GM21423 (cell line): Measurements from ENCODE around the gene HACD2.
"Not testable (repeated sequence)": the region's sequence is repeated elsewhere in the genome, so short reads cannot be mapped to it uniquely, and the experiment has no call there.

Source experiments
- ATAC-seq: cut with Tn5 transposase; IDR thresholded peaks from one replicate; pipeline ENCODE4 v1.9.1; 2021; ENCODE audit warnings: mild to moderate bottlenecking, moderate library complexity; ENCODE audit not compliant: unreplicated experiment

The HACD2 gene

DNA sequence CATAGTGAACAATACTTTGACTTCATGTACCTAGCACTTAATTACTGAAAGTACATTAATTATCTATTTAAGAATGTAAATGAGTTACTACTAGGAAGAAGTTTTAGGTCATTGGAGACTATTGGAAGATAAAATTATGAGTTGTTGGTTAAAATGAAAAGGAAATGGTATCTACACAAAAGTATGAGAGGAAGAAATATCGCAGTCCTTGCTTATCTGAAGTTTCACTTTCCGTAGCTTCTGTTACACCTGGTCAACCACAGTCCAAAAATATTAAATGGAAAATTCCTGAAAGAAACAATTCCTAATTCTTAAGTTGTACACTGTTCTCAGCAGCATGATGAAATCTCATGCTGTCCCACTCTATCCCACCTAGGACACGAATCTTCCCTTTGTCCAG, 57.8 kb downstream of the HACD2 start:
- ATAC-seq = no peak

DNA sequence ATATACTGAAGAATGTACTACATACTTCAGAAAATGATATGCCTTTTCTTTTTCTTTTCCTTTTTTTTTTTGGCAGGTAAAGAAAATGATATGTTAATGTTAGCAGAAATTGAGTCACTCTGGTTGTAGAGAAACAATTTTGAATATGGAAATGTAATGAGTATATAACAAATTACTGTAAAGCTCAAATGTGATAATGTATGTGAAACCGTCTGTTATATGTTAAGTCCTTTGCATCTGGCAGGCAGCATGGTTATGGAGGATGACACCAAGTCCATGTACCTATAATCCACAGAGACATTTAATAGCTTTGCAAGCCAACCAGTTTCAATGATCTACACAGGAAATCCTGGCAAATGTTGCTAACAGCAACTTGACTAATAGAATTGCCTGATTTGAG, 58.4 kb downstream of the HACD2 start:
- no peak for ATAC-seq

DNA sequence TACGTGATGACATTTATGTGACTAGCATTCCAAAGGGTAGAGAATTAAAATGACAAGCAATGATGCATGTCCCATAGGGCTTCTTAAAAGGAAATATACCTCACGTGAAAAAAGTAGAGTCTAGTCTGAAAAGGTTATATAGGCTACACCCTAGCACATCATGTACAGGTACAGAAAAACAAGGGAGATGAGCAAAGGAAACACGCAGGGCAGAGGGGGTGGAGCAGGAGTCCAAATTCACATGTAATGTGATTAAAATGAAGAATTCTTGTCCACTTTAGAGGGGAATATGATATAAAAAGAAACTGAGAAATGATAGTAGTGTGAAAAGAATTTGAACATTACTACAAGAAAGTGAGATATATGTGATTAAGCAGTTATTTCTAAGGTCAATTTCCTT, 59.4 kb downstream of the HACD2 start:
- ATAC-seq = no peak

DNA sequence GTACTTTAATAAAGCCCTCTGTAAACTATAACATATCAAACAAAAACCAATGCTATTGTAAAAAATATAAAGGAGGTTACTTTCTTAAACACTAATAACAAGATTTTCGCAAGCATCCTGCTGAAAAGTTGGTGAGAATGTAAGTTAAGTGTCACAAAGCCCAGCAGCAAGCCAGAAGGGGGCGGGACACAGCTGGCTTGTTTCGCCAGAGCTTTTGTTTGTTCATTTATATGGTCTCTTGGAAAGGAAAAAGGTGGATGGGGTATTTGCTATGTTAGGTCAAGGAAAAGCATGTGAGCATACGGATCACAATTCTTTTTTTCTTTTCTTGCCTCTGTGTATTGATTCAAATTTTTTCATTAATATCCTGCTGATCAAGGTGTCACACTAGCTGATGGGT, 59.9 kb downstream of the HACD2 start:
- no peak for ATAC-seq

- no peak for ATAC-seq
Measured at GRCh38 chr3:123523023-123523412, 61.8 kb downstream of the HACD2 start.

DNA sequence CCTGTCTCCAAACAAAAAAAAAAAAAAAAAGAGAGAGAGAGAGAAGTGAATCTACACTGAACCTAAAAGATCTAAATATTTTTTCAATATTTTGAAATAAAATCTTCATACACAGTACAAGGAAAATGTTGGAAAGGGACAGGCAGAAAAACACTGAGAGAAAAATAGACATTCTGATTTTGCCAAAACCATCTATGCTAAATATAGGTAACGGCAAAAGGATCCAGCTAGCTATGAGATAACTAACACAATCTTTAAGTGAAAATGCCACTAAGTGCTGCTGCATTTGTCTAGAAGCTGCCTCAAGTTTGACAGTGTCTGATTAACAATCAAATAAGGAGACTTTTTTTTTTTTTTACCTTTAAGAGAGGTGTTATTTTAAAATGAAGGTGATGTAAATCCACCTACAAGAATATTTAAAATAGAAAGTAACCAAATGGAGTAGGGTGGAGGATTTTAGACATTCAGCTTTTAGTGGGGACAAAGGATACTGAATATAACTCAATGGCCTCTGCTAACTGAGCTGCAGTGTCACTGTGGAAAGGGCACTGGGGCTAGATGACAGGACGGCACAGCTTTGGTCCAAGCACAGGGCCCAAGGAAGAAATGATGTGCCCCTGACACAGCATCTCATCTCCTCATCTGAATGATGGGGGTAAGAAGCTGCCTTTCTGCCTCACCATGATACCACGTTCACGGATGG, 62.4 kb downstream of the HACD2 start:
- no peak for ATAC-seq

DNA sequence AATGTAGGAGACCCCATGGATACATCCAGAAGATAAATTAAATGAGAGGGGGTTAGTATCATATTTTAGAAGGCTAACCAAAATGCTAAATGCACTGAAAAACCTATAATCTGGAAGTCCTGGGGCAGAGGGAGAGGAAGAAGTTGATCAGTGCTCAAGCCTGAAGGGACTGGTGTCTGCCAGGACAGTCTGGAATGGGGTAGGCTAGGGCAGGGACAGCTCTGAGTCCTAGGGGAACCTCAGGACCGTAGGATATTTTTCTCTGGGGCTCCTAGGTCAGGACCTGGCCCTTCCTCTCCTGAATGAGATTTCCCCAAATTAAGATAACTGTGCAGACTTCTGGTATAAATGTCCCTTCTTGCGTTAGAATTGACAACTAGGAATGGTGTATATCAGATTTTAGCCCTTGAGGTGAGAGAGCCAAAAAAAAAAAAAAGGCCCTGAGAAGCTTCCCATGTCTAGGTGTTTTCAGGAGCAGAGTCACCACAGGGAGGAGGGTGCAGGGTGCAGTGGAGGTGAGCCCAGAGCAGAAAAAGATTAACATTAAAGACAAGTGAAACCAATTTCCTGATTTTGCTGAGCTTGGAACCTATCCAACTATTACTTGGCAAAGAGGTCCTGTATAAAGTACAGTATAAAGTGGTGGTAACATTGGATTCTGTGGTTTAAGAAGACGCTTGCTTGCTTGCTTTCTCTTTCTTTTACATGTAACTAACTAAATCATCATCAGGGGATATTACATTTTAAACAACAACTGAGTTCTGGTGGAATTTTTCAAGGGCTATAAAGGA, 63.5 kb downstream of the HACD2 start:
- ATAC-seq = no peak

DNA sequence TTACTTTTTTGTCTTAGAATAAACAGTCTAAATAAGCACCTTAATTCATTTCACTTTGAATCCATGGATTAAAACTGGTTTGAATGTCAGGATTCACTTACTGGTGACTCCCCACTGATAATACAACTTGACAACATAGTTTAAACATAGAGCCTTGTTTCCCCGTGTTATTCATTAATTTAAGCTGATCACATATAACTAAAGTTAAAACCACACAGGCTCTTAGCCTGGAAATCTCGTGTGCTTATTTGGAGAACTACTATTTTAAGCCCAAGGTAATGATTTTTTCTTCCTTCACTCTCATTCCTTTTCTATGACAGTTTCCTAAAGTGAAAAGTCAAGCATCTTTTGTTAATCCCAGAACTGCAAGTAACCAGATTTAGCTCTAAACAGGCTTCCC, 64.2 kb downstream of the HACD2 start:
- no peak for ATAC-seq

GRCh38 chr3:123518892-123519485, 65.9 kb downstream of the HACD2 start:
- no peak for ATAC-seq

- no peak for ATAC-seq
Measured at GRCh38 chr3:123511726-123512125, 73.1 kb downstream of the HACD2 start.

DNA sequence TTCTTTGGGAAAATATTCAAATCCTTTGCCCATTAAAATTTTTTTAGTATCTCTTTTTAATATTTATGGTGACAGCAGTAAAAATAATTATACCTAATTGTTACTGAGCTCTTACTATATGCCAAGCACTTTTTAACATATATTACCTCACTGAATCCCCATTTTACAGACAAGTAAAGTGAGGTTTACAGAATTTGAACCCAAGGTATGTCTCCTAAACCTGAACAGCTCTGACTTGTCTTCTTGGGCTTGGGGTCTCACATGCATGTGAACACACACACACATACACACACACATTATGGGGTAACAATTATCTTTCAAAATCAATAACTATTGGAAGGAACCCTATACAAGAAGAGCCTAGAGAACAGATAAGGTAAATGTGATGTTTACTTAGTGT, 73.8 kb downstream of the HACD2 start:
- ATAC-seq = no peak

GRCh38 chr3:123508178-123508577, 76.7 kb downstream of the HACD2 start:
- ATAC-seq = no peak

DNA sequence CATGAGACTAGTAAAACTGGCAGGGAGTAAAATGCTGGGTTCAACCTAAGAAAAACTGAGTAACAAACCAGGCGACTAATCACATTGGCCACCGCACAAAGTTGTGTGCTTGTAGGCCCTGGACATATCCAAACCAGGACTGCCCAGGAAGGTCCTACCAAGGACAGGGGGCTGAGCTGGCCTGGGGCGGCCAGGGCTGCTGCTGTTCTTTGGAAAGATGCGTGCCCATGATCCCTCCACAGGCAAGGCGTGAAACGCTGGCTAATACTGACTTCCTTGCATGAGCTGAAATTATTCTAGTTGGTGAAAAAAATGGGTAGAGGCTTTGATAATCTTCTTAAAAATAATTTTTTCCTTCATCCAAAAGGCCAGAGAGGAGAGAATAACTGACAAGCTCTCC, 79.0 kb downstream of the HACD2 start:
- no peak for ATAC-seq

- ATAC-seq = no peak
Measured at GRCh38 chr3:123503203-123503602, 81.7 kb downstream of the HACD2 start.

DNA sequence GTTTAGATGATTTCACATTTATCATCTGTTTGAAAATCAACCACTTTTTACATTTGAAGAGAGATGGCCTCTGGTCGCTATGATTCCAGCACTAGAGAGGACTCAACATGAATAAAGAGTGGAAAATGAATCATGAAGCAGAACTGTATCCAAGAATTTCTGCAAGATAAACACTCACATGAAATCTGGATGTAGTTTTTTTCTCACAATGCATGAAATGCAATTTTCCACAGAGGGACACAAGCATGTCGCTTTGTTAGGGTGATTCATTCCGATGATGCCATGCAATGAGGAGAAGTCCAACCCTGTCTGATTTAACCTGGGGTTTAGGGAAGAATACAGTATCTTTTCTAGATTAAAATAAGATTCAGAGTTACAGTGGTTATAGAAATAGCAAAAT, 85.5 kb downstream of the HACD2 start:
- ATAC-seq = no peak

GRCh38 chr3:123498761-123499160, 86.1 kb downstream of the HACD2 start:
- ATAC-seq = no peak

- no peak for ATAC-seq
Measured at GRCh38 chr3:123493912-123494311, 90.9 kb downstream of the HACD2 start.

- no peak for ATAC-seq
Measured at GRCh38 chr3:123491966-123492587, 92.8 kb downstream of the HACD2 start.

GRCh38 chr3:123489400-123490004, 95.4 kb downstream of the HACD2 start:
- no peak for ATAC-seq

DNA sequence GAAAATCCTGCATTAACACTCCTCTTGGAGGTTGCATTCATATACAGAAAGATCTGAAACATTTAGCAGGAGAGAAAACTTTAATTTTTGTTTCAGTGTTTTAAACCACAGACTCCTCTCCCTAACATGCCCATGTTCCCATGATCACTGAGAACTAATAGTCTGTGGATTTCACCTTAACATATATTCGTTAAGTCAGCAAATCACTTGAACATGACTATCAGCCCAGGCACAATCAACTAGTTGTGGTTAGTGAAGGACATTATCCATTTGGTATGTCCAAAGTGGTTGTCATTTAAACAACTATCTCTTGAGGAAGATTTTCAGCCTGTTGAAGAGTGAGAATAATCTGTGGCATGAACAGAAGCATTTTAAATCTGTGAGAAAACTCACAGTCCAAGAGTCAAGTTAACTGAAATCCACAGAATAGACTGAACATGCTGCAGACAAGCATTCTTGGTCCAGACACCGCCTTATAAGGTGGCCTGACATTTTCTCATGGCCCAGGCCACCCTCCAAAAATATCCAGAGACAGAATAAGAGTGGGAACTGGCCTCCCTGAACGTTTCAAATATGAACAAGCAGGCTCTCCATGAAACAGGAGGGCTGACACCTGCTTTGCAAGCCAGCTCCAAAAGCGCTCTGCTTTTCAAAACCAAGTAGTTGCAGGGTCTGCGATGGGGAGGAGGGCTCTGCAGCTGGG, 96.1 kb downstream of the HACD2 start:
- ATAC-seq = no peak

DNA sequence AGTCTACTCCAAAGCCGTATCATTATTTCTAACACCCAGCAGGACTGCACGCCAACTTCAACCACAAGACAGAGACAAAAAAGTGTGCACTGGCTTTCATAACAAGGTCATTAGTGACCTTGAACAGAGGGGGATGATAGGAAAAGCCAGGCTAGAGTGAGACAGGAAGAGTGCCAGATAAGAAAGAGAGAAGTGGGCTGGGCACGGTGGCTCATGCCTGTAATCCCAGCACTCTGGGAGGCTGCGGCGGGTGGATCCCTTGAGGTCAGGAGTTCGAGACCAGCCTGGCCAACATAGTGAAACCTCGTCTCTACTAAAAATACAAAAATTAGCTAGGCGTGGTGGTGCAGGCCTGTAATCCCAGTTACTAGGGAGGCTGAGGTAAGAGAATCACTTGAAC, 97.8 kb downstream of the HACD2 start:
- not testable (repeated sequence) for ATAC-seq
